ENCODE data around the gene TUBB1.

The TUBB1 gene

DNA sequence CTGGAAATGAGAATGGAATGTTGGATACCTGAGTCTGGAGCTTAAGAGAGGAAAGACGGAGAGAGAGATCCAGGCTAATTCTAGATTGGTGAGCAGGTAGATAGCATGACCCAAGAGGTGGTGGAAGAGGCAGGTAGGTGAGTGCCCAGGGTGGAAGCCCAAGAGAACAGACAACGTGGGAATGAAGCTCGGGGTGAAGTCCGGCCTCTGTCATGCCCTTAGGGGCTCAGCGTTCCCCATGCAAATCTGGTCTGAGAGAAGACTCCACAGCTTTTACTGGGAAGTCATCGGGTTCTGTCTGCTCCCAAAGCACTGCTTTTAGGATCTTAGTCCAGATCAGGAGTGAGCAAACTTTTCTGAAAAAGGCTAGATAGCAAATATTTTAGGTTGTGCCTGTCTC lies 34.5 kb upstream of the TUBB1 start:
- H3K4me2 ChIP-seq (ENCODE audit: low read depth, low read length, poor library complexity, severe bottlenecking) = peak overlapping the region; percentile 63
- no peaks in the 10 kb centered on the region for H3K27me3 ChIP-seq (ENCODE audit: insufficient read depth, low read length, poor library complexity, severe bottlenecking)
- no peaks in the 10 kb centered on the region for H3F3A ChIP-seq (ENCODE audit: low read depth)
- H3K4me3 ChIP-seq (ENCODE audit: low read length, poor library complexity, severe bottlenecking) = peak overlapping the region; percentile 59
- no peaks in the 10 kb centered on the region for H3K9me3 ChIP-seq (ENCODE audit: insufficient read depth, low read depth, low read length)
- H3K9me2 ChIP-seq (replicated peaks; ENCODE audit: low read depth, low read length) = no peaks in the 10 kb centered on the region
- no peak overlapping the region for H2AFZ ChIP-seq (ENCODE audit: low read length)
- peaks cover 24% of the 10 kb centered on the region for H3K4me1 ChIP-seq (ENCODE audit: insufficient read depth, low read length, poor library complexity, severe bottlenecking)
- peak overlapping the region; percentile 14 for H3K9ac ChIP-seq (ENCODE audit: low read depth, low read length, poor library complexity, severe bottlenecking)
- H3K36me3 ChIP-seq (ENCODE audit: insufficient read depth, low read length) = peaks cover 32% of the 10 kb centered on the region; the same call in 1 of the 2 replicates
- TF ChIP-seq EZH2phosphoT487 (IDR thresholded peaks at IDR 0.05; ENCODE audit: borderline replicate concordance) = no peak
- H4K20me1 ChIP-seq (ENCODE audit: insufficient read depth, low read length, poor library complexity, severe bottlenecking) = peaks cover 23% of the 10 kb centered on the region
- H3K79me2 ChIP-seq (ENCODE audit: insufficient read depth, low read length) = peaks cover 58% of the 10 kb centered on the region

DNA sequence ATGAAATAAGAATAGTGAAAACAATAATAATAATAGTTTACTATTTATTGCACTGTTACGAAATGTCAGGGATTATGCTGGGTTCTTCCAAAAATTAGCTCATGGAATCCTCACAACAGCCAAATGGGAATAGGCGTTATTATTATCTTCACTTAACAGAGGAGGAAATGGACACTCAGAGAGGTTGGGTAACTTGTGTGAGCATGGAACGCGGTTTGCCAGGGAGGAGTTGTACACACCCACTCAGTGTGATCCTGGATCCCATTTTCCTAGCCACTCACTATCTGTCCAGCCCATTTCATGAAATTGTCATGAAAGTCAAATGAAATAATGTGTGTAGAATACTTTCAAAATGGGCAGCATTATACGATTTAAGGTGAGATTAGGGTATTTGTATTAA lies 33.6 kb upstream of the TUBB1 start:
- Histone ChIP-seq H3K27me3 (ENCODE audit: insufficient read depth, low read length, poor library complexity, severe bottlenecking) (no peaks in the 10 kb centered on the region), H3K9me2 (replicated peaks; ENCODE audit: low read depth, low read length) (no peaks in the 10 kb centered on the region), H3F3A (ENCODE audit: low read depth) (no peaks in the 10 kb centered on the region), H2AFZ (ENCODE audit: low read length) (no peak overlapping the region), H3K9ac (ENCODE audit: low read depth, low read length, poor library complexity, severe bottlenecking) (no peak overlapping the region), H3K4me1 (ENCODE audit: insufficient read depth, low read length, poor library complexity, severe bottlenecking) (peaks cover 24% of the 10 kb centered on the region), H3K36me3 (ENCODE audit: insufficient read depth, low read length) (peaks cover 40% of the 10 kb centered on the region; the same call in 1 of the 2 replicates), H4K20me1 (ENCODE audit: insufficient read depth, low read length, poor library complexity, severe bottlenecking) (peaks cover 23% of the 10 kb centered on the region), H3K4me3 (ENCODE audit: low read length, poor library complexity, severe bottlenecking) (no peak overlapping the region), H3K4me2 (ENCODE audit: low read depth, low read length, poor library complexity, severe bottlenecking) (peak overlapping the region; percentile 63), H3K79me2 (ENCODE audit: insufficient read depth, low read length) (peaks cover 55% of the 10 kb centered on the region), H3K9me3 (ENCODE audit: insufficient read depth, low read depth, low read length) (no peaks in the 10 kb centered on the region)
- TF ChIP-seq EZH2phosphoT487 (IDR thresholded peaks at IDR 0.05; ENCODE audit: borderline replicate concordance) (no peak), CTCF (conservative IDR thresholded peaks at IDR 0.05; ENCODE audit: low read length) (no peak)

- H3K9me2 ChIP-seq (replicated peaks; ENCODE audit: low read depth, low read length) = no peaks in the 10 kb centered on the region
- H3K4me1 ChIP-seq (ENCODE audit: insufficient read depth, low read length, poor library complexity, severe bottlenecking) = peaks cover 24% of the 10 kb centered on the region
- H3K9me3 ChIP-seq (ENCODE audit: insufficient read depth, low read depth, low read length) = no peaks in the 10 kb centered on the region
- H3K79me2 ChIP-seq (ENCODE audit: insufficient read depth, low read length) = peaks cover 52% of the 10 kb centered on the region
- H3K9ac ChIP-seq (ENCODE audit: low read depth, low read length, poor library complexity, severe bottlenecking) = no peak overlapping the region
- H3K4me3 ChIP-seq (ENCODE audit: low read length, poor library complexity, severe bottlenecking) = no peak overlapping the region
- no peak overlapping the region for H3K4me2 ChIP-seq (ENCODE audit: low read depth, low read length, poor library complexity, severe bottlenecking)
- no peaks in the 10 kb centered on the region for H3K27me3 ChIP-seq (ENCODE audit: insufficient read depth, low read length, poor library complexity, severe bottlenecking)
- no peaks in the 10 kb centered on the region for H3F3A ChIP-seq (ENCODE audit: low read depth)
- H3K36me3 ChIP-seq (ENCODE audit: insufficient read depth, low read length) = peaks cover 48% of the 10 kb centered on the region; the same call in 1 of the 2 replicates
- peaks cover 23% of the 10 kb centered on the region for H4K20me1 ChIP-seq (ENCODE audit: insufficient read depth, low read length, poor library complexity, severe bottlenecking)
- TF ChIP-seq CTCF (conservative IDR thresholded peaks at IDR 0.05; ENCODE audit: low read length) (no peak), EZH2phosphoT487 (IDR thresholded peaks at IDR 0.05; ENCODE audit: borderline replicate concordance) (no peak)
- no peak overlapping the region for H2AFZ ChIP-seq (ENCODE audit: low read length)
Measured at GRCh38 chr20:58986286-58986967, 32.8 kb upstream of the TUBB1 start.

All from Loucy (cell line).